ENCODE measurements around the gene KCTD1.

Gene KCTD1

GRCh38 chr18:26476697-26477096 is 71.7 kb downstream of the KCTD1 start:
- no peak for DNase-seq (ENCODE audit: low read depth)
- TF ChIP-seq CTCF (IDR thresholded peaks at IDR 0.05; ENCODE audit: low read depth, low read length, missing control alignments) = no peak
- no peak overlapping the region for H3K4me3 ChIP-seq (ENCODE audit: low read depth, low read length)

DNA sequence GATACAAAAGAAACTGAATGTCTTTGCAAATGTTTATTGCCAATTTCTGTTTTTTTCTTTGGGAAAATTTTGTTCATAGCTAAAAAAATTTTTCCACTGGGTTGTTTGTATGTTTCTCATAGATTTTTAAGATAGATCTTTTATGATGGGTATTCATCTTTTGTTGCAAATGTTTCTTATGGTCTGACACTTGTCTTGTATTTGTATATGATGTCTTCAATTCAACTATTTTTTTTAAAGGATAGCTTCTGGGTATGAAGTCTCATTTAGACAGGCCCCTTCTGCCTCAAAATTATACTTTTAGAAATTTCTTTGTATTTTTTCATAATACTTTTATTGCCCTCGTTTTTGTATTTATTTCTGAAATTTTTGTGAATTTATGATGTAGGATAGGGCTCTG is 73.8 kb downstream of the KCTD1 start:
- H3K4me3 ChIP-seq (ENCODE audit: low read depth, low read length) = no peak overlapping the region
- TF ChIP-seq CTCF (IDR thresholded peaks at IDR 0.05; ENCODE audit: low read depth, low read length, missing control alignments) = no peak
- DNase-seq (ENCODE audit: low read depth) = no peak

GRCh38 chr18:26473672-26474071 is 74.7 kb downstream of the KCTD1 start:
- no peak for DNase-seq (ENCODE audit: low read depth)
- no peak overlapping the region for H3K4me3 ChIP-seq (ENCODE audit: low read depth, low read length)
- no peak for TF ChIP-seq CTCF (IDR thresholded peaks at IDR 0.05; ENCODE audit: low read depth, low read length, missing control alignments)

GRCh38 chr18:26471826-26472225 is 76.5 kb downstream of the KCTD1 start:
- H3K4me3 ChIP-seq (ENCODE audit: low read depth, low read length) = no peak overlapping the region
- TF ChIP-seq CTCF (IDR thresholded peaks at IDR 0.05; ENCODE audit: low read depth, low read length, missing control alignments) = no peak
- DNase-seq (ENCODE audit: low read depth) = no peak

GRCh38 chr18:26471027-26471426 is 77.3 kb downstream of the KCTD1 start:
- H3K4me3 ChIP-seq (ENCODE audit: low read depth, low read length) = no peak overlapping the region
- no peak for TF ChIP-seq CTCF (IDR thresholded peaks at IDR 0.05; ENCODE audit: low read depth, low read length, missing control alignments)
- DNase-seq (ENCODE audit: low read depth) = no peak

GRCh38 chr18:26470011-26470637 is 78.2 kb downstream of the KCTD1 start:
- TF ChIP-seq CTCF (IDR thresholded peaks at IDR 0.05; ENCODE audit: low read depth, low read length, missing control alignments) = no peak
- peak; percentile 46 for DNase-seq (ENCODE audit: low read depth)
- H3K4me3 ChIP-seq (ENCODE audit: low read depth, low read length) = no peak overlapping the region

DNA sequence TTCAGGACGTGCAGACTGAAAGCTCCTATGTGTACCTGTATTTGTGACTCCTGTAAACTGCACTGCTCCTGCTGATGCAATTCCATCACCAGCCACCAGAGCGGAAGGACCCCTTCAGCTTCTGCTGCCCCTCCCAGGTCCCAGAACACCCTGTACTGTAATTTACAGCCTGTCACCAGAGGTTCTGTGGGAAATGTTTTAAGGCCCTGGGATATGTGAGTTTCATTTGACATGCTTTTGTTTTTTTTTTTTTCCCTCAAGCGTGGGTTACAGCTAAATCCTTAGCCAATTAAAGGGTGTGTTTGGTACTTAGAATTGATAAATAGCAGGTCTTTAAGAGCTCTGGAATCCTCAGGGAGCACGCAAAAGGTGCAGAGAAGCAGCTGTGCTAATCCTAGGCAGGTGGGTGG is 79.4 kb downstream of the KCTD1 start:
- H3K4me3 ChIP-seq (ENCODE audit: low read depth, low read length) = no peak overlapping the region
- peak; percentile 22 for DNase-seq (ENCODE audit: low read depth)

More for the DNA sequence above, 79.4 kb downstream of the KCTD1 start:
- TF ChIP-seq CTCF (IDR thresholded peaks at IDR 0.05; ENCODE audit: low read depth, low read length, missing control alignments) = peak; percentile 90
